Measurements from ENCODE around the gene RPL13A.

GRCh38 chr19:49497047-49497788, 9.8 kb downstream of the RPL13A start:
- TF ChIP-seq CTCF (IDR thresholded peaks at IDR 0.05) = no peak
- TF ChIP-seq POLR2A (IDR thresholded peaks at IDR 0.05) = peak in 1 of 2 donors; percentile 50
